Measurements from ENCODE around the gene ATF1. TPM values are rescaled to one million over a fixed set of nuclear protein-coding genes. Genes with fewer than 3 reads are reported as not detected.

Gene ATF1
- total and polyA plus RNA-seq, 10 of the 15 experiments (the other 5 are each of a cell fraction or from before 2014, with no cell fraction given): 15.4 to 92.0 (median 33.6) TPM

DNA sequence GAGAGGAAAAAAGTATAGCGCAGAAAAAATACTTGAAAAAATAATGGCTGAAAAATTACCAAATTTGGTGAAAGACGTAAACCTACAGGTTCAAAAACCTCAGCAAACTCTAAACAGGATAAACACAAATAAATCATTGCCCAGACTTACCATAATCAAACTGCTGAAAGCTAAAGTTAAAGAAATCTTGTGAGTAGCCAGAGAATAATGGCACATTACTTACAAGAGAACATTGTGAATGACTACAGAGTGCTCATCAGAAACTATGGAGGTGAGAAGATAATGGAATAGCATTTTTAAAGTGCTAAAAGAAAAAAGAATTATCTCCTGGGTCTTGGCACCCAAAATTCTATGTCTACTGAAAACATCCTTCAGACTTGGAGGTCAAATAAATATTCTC lies 36.0 kb downstream of the ATF1 start:
- ATAC-seq (no peak), DNase-seq (ENCODE audit: low read depth, low spot score) (no peak), FAIRE-seq (no peak)
- no peak overlapping the region for H3K27ac ChIP-seq (ENCODE audit: control insufficient read depth, insufficient read depth)
- ChIA-PET CTCF (interaction anchor here (0.9 kb wide), 1 partner anchor 25 kb away, joined by 3 read pairs; no protein-coding TSS in a partner anchor), RAD21 (ENCODE audit: unreplicated experiment) (no interaction called here), SMC1A (ENCODE audit: uncharacterized antibody, unreplicated experiment) (interaction anchor here (0.5 to 0.9 kb wide), 3 partner anchors 10 to 295 kb away, joined by 3 to 4 read pairs (median 3); partner anchors contain the start of gene DIP2B), POLR2A (no interaction called here)
- no peaks in the 10 kb centered on the region for H4K20me1 ChIP-seq (ENCODE audit: control insufficient read depth, insufficient read depth)
- intact Hi-C loops (cut with micrococcal nuclease; ENCODE audit: unreplicated experiment): no loop called here
- no peak overlapping the region for H3K4me2 ChIP-seq (ENCODE audit: control insufficient read depth, insufficient read depth)
- 100% methylated on average over 2 of the region's 2 CpGs for WGBS (ENCODE audit: insufficient coverage, insufficient replicate concordance, low lambda C conversion rate, missing lambda C conversion rate)
- H3K4me3 ChIP-seq: no peak overlapping the region
- peaks cover 2 to 21% of the 10 kb centered on the region in 2 experiments for H3K36me3 ChIP-seq (ENCODE audit: control insufficient read depth in 2 of 2, insufficient read depth in 2 of 2, low read length in 1 of 2)
- H3K79me2 ChIP-seq (ENCODE audit: control insufficient read depth, insufficient read depth, low read length): no peaks in the 10 kb centered on the region
- TF ChIP-seq, protein P1, sequence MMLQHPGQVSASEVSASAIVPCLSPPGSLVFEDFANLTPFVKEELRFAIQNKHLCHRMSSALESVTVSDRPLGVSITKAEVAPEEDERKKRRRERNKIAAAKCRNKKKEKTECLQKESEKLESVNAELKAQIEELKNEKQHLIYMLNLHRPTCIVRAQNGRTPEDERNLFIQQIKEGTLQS (IDR thresholded peaks at IDR 0.05; ENCODE audit: borderline replicate concordance, extremely low read depth, low read depth, low read length): no peak
- TF ChIP-seq CBX5 (IDR thresholded peaks at IDR 0.05; ENCODE audit: low read depth): peak; percentile 98; the same call in 1 of the 2 replicates
- TF ChIP-seq YY1 (IDR thresholded peaks at IDR 0.05; ENCODE audit: low read depth, low read length): peak; percentile 22; the same call in 1 of the 2 replicates
- TF ChIP-seq SMARCA5 (IDR thresholded peaks at IDR 0.05): 0 out of 2 replicates have a peak, but pooled peaks have one; percentile 34
- no peaks in the 10 kb centered on the region for H3K4me1 ChIP-seq (ENCODE audit: control insufficient read depth, insufficient read depth, low read length)
- in situ Hi-C loops (cut with MboI): no loop called here
- peaks cover 21% of the 10 kb centered on the region for H3K9me3 ChIP-seq (replicated peaks; ENCODE audit: control insufficient read depth, insufficient read depth, low read length)
- BruUV-seq (replicated peaks): no TSS peak
- no peaks in the 10 kb centered on the region for H3K27me3 ChIP-seq (replicated peaks in 1 of 2; ENCODE audit: control insufficient read depth in 2 of 2, insufficient read depth in 2 of 2, low read length in 1 of 2)
- no peak overlapping the region for H3K9ac ChIP-seq (ENCODE audit: control insufficient read depth, insufficient read depth, low read length)
- no peak overlapping the region for H2AFZ ChIP-seq (ENCODE audit: control insufficient read depth, low read depth, low read length)

DNA sequence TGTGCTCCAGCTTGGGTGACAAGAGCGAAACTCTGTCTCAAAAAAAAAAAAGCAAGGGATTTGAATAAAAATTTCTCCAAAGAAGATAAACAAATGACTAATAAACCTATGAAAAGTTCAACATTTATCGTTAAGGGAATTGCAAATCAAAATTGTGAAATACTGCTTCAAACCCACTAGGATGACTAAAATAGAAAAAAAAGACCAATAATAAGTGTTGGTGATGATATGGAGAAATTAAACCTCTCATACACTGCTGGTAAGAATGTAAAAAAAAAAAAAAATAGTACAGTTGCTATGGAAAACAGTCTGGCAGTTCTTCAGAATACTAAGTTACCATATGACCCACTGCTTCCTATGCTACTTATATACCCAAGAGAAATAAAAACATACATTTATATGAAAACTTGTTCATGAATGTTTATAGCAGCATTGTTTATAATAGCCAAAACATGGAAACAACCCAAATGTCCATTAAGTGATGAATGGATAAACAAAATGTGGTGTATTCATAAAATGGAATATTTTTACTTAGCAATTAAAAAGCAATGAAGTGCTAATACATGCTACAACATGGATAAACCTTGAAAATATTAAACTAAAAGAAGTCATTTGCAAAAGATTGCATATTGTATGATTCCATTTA lies 39.5 kb downstream of the ATF1 start:
- no peaks in the 10 kb centered on the region for H3K79me2 ChIP-seq (ENCODE audit: control insufficient read depth, insufficient read depth, low read length)
- H2AFZ ChIP-seq (ENCODE audit: control insufficient read depth, low read depth, low read length): no peak overlapping the region
- intact Hi-C loops (cut with micrococcal nuclease; ENCODE audit: unreplicated experiment): no loop called here
- no TSS peak for BruUV-seq (replicated peaks)
- peaks cover 2 to 17% of the 10 kb centered on the region in 2 experiments for H3K36me3 ChIP-seq (ENCODE audit: control insufficient read depth in 2 of 2, insufficient read depth in 2 of 2, low read length in 1 of 2)
- no peaks in the 10 kb centered on the region for H4K20me1 ChIP-seq (ENCODE audit: control insufficient read depth, insufficient read depth)
- no peak overlapping the region for H3K4me3 ChIP-seq
- H3K9ac ChIP-seq (ENCODE audit: control insufficient read depth, insufficient read depth, low read length): no peak overlapping the region
- no peaks in the 10 kb centered on the region for H3K27me3 ChIP-seq (replicated peaks in 1 of 2; ENCODE audit: control insufficient read depth in 2 of 2, insufficient read depth in 2 of 2, low read length in 1 of 2)
- FAIRE-seq: no peak
- ChIA-PET RAD21 (ENCODE audit: unreplicated experiment) (no interaction called here), SMC1A (ENCODE audit: uncharacterized antibody, unreplicated experiment) (interaction anchor here (0.7 kb wide), 1 partner anchor 18 kb away, joined by 4 read pairs; no protein-coding TSS in a partner anchor), CTCF (interaction anchor here (0.6 kb wide), 1 partner anchor 370 kb away, joined by 5 read pairs; no protein-coding TSS in a partner anchor), POLR2A (no interaction called here)
- ATAC-seq: no peak
- in situ Hi-C loops (cut with MboI): no loop called here
- no peaks in the 10 kb centered on the region for H3K4me1 ChIP-seq (ENCODE audit: control insufficient read depth, insufficient read depth, low read length)
- 100% methylated on average over 2 of the region's 2 CpGs for WGBS (ENCODE audit: insufficient coverage, insufficient replicate concordance, low lambda C conversion rate, missing lambda C conversion rate)
- peaks cover 18% of the 10 kb centered on the region for H3K9me3 ChIP-seq (replicated peaks; ENCODE audit: control insufficient read depth, insufficient read depth, low read length)
- H3K4me2 ChIP-seq (ENCODE audit: control insufficient read depth, insufficient read depth): no peak overlapping the region
- DNase-seq (ENCODE audit: low read depth, low spot score): no peak
- H3K27ac ChIP-seq (ENCODE audit: control insufficient read depth, insufficient read depth): no peak overlapping the region
- no peak for TF ChIP-seq WRNIP1 (IDR thresholded peaks at IDR 0.05; ENCODE audit: borderline replicate concordance, low read depth, low read length)
- no peak for TF ChIP-seq RFX5 (IDR thresholded peaks at IDR 0.05; ENCODE audit: low read depth, low read length)
- no peak for TF ChIP-seq EED (IDR thresholded peaks at IDR 0.05; ENCODE audit: low read depth)
- TF ChIP-seq HCFC1 (IDR thresholded peaks at IDR 0.05; ENCODE audit: low read length): no peak
- no peak for TF ChIP-seq NFIC (IDR thresholded peaks at IDR 0.05; ENCODE audit: low read depth, low read length)
- no peak for TF ChIP-seq RAD51 (IDR thresholded peaks at IDR 0.05)
- no peak for TF ChIP-seq KAT2A (conservative IDR thresholded peaks at IDR 0.05; ENCODE audit: control insufficient read depth, low read depth, low read length)
- TF ChIP-seq, protein P2, sequence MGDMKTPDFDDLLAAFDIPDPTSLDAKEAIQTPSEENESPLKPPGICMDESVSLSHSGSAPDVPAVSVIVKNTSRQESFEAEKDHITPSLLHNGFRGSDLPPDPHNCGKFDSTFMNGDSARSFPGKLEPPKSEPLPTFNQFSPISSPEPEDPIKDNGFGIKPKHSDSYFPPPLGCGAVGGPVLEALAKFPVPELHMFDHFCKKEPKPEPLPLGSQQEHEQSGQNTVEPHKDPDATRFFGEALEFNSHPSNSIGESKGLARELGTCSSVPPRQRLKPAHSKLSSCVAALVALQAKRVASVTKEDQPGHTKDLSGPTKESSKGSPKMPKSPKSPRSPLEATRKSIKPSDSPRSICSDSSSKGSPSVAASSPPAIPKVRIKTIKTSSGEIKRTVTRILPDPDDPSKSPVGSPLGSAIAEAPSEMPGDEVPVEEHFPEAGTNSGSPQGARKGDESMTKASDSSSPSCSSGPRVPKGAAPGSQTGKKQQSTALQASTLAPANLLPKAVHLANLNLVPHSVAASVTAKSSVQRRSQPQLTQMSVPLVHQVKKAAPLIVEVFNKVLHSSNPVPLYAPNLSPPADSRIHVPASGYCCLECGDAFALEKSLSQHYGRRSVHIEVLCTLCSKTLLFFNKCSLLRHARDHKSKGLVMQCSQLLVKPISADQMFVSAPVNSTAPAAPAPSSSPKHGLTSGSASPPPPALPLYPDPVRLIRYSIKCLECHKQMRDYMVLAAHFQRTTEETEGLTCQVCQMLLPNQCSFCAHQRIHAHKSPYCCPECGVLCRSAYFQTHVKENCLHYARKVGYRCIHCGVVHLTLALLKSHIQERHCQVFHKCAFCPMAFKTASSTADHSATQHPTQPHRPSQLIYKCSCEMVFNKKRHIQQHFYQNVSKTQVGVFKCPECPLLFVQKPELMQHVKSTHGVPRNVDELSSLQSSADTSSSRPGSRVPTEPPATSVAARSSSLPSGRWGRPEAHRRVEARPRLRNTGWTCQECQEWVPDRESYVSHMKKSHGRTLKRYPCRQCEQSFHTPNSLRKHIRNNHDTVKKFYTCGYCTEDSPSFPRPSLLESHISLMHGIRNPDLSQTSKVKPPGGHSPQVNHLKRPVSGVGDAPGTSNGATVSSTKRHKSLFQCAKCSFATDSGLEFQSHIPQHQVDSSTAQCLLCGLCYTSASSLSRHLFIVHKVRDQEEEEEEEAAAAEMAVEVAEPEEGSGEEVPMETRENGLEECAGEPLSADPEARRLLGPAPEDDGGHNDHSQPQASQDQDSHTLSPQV (IDR thresholded peaks at IDR 0.05): no peak
- no peak for TF ChIP-seq ZZZ3 (IDR thresholded peaks at IDR 0.05; ENCODE audit: control insufficient read depth, insufficient read length, low read depth)
- TF ChIP-seq SPI1 (IDR thresholded peaks at IDR 0.05; ENCODE audit: borderline replicate concordance, insufficient read depth, low read depth, low read length): no peak

All from GM12878 (cell line).